ENCODE measurements around the gene TRIM29.

DNA sequence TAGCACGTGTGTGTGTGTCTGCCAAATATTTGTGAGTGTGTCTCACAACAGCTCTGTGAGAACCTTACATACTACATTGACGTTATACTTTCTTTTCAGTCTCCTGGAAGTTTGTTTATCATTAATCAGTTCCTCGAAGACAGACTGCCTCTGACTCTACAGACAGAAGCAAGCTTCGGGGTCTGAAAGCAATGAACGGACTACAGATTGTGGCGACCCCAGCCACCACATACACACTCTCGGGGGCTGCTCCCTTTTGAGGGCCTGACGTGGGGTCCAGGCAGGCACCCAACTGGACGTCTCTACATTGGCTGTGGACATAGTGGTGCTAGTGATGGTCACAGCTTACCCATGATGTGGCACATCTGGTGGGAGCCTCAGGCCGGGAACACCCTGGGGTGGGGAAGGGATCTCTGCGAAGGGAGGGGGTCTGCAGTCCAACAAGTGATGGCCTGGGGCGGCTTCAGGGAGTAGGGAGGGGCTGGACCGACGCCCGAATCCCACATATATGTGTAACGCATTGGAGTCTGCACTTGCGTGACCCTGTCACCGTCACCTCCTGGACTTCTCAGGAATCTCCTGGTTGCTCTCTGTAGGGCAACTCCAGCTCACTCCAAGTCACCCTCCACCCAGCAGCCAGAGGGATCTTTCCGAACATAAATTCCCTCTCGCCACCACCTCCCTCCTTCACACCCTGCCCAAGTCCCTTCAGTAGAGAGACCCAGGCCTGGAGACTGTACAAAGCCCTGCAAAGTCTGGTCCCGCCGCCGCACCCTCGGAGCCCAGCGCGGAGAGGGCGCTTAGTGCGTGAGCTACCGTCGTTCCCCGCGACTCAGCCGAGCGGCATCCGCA is 30.4 kb upstream of the TRIM29 start:
- TF ChIP-seq POLR2A (IDR thresholded peaks at IDR 0.05) (no peak), CTCF (IDR thresholded peaks at IDR 0.05) (no peak)
